PC-3 (cell line): ENCODE results near the gene HOXB9. TPM values are rescaled to one million over a fixed set of nuclear protein-coding genes. Genes with fewer than 3 reads are reported as not detected.

ENCODE experiments used
- ATAC-seq: fragments of 200-7000 bp; cut with Tn5 transposase; 2 replicates; pipeline ENCODE4 v1.9.1; 2020; ENCODE audit warnings: mild to moderate bottlenecking, moderate library complexity
- BruUV-seq: library from RNA; stranded (reverse); fragments of 400-500 nt; replicated peaks from 2 replicates; lab custom pipeline; 2021; lab: Mats Ljungman, UMichigan
- CTCF ChIA-PET: fragments of 300-600 bp; sonication (Branson Sonifier 250); formaldehyde crosslinking; loops from one replicate; lab custom pipeline; 2022; ENCODE audit warnings: antibody characterized with exemption; lab: Charles Lee
- POLR2A ChIA-PET: fragments of 300-600 bp; sonication (Branson Sonifier 250); formaldehyde crosslinking; loops from one replicate; lab custom pipeline; 2022; ENCODE audit warnings: antibody characterized with exemption; ENCODE audit not compliant: unreplicated experiment; lab: Charles Lee
- DNase-seq: peaks from one replicate; pipeline ENCODE4 v3.0.0-alpha.2; 2015
- H2AFZ ChIP-seq: fragments of 300-600 bp; sonication (generic); 2 replicates; pipeline ENCODE4 v1.6.0; 2016; ENCODE audit warnings: antibody characterized with exemption, low read length
- H3F3A ChIP-seq: fragments of 300-600 bp; sonication (generic); one replicate; pipeline ENCODE4 v1.6.0; 2017; ENCODE audit warnings: antibody characterized with exemption, low read length, control low read depth, mild to moderate bottlenecking; ENCODE audit not compliant: unreplicated experiment
- H3K27ac ChIP-seq: fragments of 300-600 bp; sonication (generic); 2 replicates; pipeline ENCODE4 v1.5.1; 2016; ENCODE audit warnings: mild to moderate bottlenecking, low read length
- H3K27me3 ChIP-seq: fragments of 300-600 bp; sonication (generic); 2 replicates; pipeline ENCODE4 v1.6.1; 2016; ENCODE audit warnings: low read length, mixed read lengths
- H3K36me3 ChIP-seq: fragments of 300-600 bp; sonication (generic); 2 replicates; pipeline ENCODE4 v1.6.1; 2016; ENCODE audit warnings: low read depth, mixed run types, low read length, mixed read lengths
- H3K4me1 ChIP-seq: fragments of 300-600 bp; sonication (generic); 2 replicates; pipeline ENCODE4 v1.5.1; 2016; ENCODE audit warnings: low read length; ENCODE audit not compliant: insufficient read depth
- H3K4me2 ChIP-seq: fragments of 300-600 bp; sonication (generic); 2 replicates; pipeline ENCODE4 v1.6.0; 2016; ENCODE audit warnings: low read length
- H3K4me3 ChIP-seq: fragments of 300-600 bp; sonication (generic); 2 replicates; pipeline ENCODE4 v1.5.1; 2016; ENCODE audit warnings: mild to moderate bottlenecking, low read length, mixed read lengths
- H3K79me2 ChIP-seq: fragments of 300-600 bp; sonication (generic); 2 replicates; pipeline ENCODE4 v1.6.1; 2017; ENCODE audit warnings: low read length, mixed read lengths
- H3K9ac ChIP-seq: fragments of 300-600 bp; sonication (generic); 2 replicates; pipeline ENCODE4 v1.6.0; 2016; ENCODE audit warnings: mild to moderate bottlenecking, low read length
- H3K9me2 ChIP-seq: fragments of 300-600 bp; sonication (generic); replicated peaks from 2 replicates; pipeline ENCODE4 v1.6.1; 2016; ENCODE audit warnings: mixed run types, low read length, mixed read lengths
- H3K9me3 ChIP-seq: fragments of 300-600 bp; sonication (generic); 2 replicates; pipeline ENCODE4 v1.6.1; 2016; ENCODE audit warnings: low read length, mixed read lengths
- H4K20me1 ChIP-seq: fragments of 300-600 bp; sonication (generic); 2 replicates; pipeline ENCODE4 v1.6.1; 2016; ENCODE audit warnings: low read length, mixed read lengths
- EZH2 ChIP-seq: fragments of 300-600 bp; sonication (generic); IDR thresholded peaks from one replicate; pipeline ENCODE4 v1.6.1; 2017; ENCODE audit warnings: antibody characterized with exemption, mild to moderate bottlenecking, low read length; ENCODE audit not compliant: unreplicated experiment
- EZH2phosphoT487 ChIP-seq: fragments of 300-600 bp; sonication (generic); IDR thresholded peaks from 2 replicates; pipeline ENCODE4 v1.6.1; 2018; ENCODE audit warnings: mild to moderate bottlenecking, antibody characterized with exemption, low read length, borderline replicate concordance
- intact Hi-C: fragments of 100-400 bp; cut with micrococcal nuclease; formaldehyde crosslinking; loops from 2 replicates; pipeline ENCODE4 v1.9.0; 2023
- total RNA-seq: library from RNA; depleted of rRNA; stranded (reverse); fragments of >200 nt; gene quantifications from 2 replicates; pipeline ENCODE4 v1.2.3, GENCODE V29; 2014
- TF ChIP-seq, protein P1 (sequence below): fragments of 300-600 bp; sonication (generic); conservative IDR thresholded peaks from 2 replicates; pipeline ENCODE4 v1.5.1; 2017; ENCODE audit warnings: antibody characterized with exemption, low read depth, mild to moderate bottlenecking, low read length

The HOXB9 gene
- total RNA-seq, 1 experiment from 2014 or later = 7.0 TPM

DNA sequence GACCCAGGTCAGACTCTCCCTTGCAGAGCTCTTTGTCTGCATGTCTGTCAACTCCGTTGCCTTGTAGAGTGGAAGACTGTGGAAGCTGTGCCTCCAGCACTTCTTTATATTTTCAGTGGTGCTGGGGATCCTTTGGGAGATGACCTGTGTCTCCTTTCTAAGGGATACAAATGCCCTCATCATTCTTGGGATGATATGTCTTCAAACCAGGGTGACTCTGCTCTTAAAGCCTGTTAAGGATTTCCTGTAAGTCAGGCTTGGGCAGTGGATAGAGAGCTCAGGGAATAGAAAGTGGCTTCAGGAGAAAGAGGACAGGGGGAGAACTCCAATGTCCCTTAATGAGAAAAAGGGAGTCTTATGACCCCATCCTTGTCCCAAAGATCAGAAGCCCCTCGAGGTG, 37.6 kb downstream of the HOXB9 start:
- ChIA-PET CTCF (interaction anchor here (1.6 kb wide), 1 partner anchor 255 kb away, joined by 3 read pairs; no protein-coding TSS in a partner anchor), POLR2A (no interaction called here)
- intact Hi-C loops = no loop called here
- H3K9me2 ChIP-seq = no peaks in the 10 kb centered on the region
- H3K79me2 ChIP-seq = 0 out of 2 replicates have a peak, but pooled peaks cover 6% of the 10 kb centered on the region
- TF ChIP-seq, protein P1, sequence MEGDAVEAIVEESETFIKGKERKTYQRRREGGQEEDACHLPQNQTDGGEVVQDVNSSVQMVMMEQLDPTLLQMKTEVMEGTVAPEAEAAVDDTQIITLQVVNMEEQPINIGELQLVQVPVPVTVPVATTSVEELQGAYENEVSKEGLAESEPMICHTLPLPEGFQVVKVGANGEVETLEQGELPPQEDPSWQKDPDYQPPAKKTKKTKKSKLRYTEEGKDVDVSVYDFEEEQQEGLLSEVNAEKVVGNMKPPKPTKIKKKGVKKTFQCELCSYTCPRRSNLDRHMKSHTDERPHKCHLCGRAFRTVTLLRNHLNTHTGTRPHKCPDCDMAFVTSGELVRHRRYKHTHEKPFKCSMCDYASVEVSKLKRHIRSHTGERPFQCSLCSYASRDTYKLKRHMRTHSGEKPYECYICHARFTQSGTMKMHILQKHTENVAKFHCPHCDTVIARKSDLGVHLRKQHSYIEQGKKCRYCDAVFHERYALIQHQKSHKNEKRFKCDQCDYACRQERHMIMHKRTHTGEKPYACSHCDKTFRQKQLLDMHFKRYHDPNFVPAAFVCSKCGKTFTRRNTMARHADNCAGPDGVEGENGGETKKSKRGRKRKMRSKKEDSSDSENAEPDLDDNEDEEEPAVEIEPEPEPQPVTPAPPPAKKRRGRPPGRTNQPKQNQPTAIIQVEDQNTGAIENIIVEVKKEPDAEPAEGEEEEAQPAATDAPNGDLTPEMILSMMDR = no peak
- no peak for TF ChIP-seq EZH2phosphoT487
- TF ChIP-seq EZH2 = no peak
- ATAC-seq (no peak), DNase-seq (no peak)
- no peaks in the 10 kb centered on the region for H4K20me1 ChIP-seq
- H2AFZ ChIP-seq = no peak overlapping the region
- no peak overlapping the region for H3K4me3 ChIP-seq
- no peaks in the 10 kb centered on the region for H3K9me3 ChIP-seq
- no peak overlapping the region for H3K9ac ChIP-seq
- H3K27me3 ChIP-seq = no peaks in the 10 kb centered on the region
- H3K36me3 ChIP-seq = no peaks in the 10 kb centered on the region
- no peaks in the 10 kb centered on the region for H3F3A ChIP-seq
- no peak overlapping the region for H3K4me2 ChIP-seq
- peaks cover 22% of the 10 kb centered on the region for H3K4me1 ChIP-seq
- H3K27ac ChIP-seq = no peak overlapping the region
- no TSS peak for BruUV-seq

DNA sequence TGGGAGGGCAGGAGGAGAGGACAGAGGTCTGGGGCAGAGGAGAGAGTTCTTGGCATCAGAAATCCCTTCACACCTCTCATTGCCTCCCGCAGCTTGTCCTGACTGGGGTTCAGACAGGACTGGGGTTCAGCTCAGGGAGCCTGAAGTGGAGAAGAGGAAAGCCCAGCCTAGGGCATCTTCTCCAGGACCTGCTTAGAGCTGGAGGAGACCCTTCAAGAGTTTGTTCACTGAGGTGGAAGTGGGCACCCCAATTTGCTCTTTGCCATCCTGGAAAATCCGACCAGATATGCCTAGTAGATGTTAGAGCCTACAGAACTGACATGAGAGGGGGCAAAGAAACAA, 38.1 kb downstream of the HOXB9 start:
- no peak for ATAC-seq
- Histone ChIP-seq H2AFZ (no peak overlapping the region), H3K27me3 (no peaks in the 10 kb centered on the region), H3K9me3 (no peaks in the 10 kb centered on the region), H3K4me3 (no peak overlapping the region), H3K36me3 (no peaks in the 10 kb centered on the region), H3K9ac (no peak overlapping the region), H3K79me2 (0 out of 2 replicates have a peak, but pooled peaks cover 6% of the 10 kb centered on the region), H3F3A (no peaks in the 10 kb centered on the region), H3K4me1 (peaks cover 22% of the 10 kb centered on the region), H3K27ac (no peak overlapping the region), H3K4me2 (no peak overlapping the region), H4K20me1 (no peaks in the 10 kb centered on the region), H3K9me2 (no peaks in the 10 kb centered on the region)
- DNase-seq = no peak
- no TSS peak for BruUV-seq
- POLR2A ChIA-PET = interaction anchor here (0.5 to 1.1 kb wide), 2 partner anchors 116 to 323 kb away, joined by 3 to 5 read pairs; no protein-coding TSS in a partner anchor
- CTCF ChIA-PET = interaction anchor here (1.0 to 1.6 kb wide), 3 partner anchors 131 to 254 kb away, joined by 3 read pairs; no protein-coding TSS in a partner anchor
- TF ChIP-seq EZH2phosphoT487 = no peak
- TF ChIP-seq EZH2 = no peak
- TF ChIP-seq, protein P1 = no peak
- intact Hi-C loops = no loop called here

DNA sequence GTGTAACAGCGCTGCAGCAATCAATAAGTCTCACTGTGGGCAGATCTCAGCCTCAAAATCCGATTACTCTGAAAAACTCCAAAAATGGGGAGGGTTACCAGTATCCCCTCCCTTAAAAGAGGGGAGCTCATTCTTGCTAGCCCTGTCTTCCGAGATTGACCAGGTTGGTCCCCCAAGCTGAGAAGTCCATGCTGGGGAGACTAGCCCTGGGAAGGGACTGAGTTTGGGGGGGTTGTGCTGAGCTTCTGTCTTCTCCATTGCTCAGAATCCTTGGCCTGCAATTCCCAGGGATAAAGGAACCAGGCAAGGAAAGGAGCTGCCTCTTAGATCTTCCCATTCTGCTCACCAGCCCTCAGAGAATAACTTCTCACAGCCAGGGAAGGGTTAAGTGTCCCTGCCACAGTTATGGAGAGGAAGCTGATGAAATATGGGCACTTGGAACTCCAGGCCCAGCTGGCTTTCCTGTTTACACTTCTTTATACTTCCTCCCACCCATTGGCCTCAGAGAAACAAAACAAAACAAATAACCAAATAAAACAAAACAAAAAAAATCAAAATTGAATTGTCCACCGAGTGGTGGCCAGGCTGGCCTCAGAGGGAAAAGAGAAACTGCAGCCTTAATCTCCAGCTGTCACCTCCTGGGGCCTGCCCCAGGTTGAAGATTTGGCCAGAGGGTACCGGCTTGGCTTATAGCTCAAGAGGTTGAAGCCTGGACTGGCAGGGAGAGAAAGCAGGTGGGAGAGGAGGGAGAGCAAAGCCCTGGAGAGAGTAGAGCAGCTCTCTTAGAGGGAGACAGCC, 38.7 kb downstream of the HOXB9 start:
- Histone ChIP-seq H3K4me1 (peaks cover 22% of the 10 kb centered on the region), H3F3A (no peaks in the 10 kb centered on the region), H4K20me1 (no peaks in the 10 kb centered on the region), H3K27ac (no peak overlapping the region), H2AFZ (no peak overlapping the region), H3K36me3 (no peaks in the 10 kb centered on the region), H3K9me3 (no peaks in the 10 kb centered on the region), H3K27me3 (no peaks in the 10 kb centered on the region), H3K4me2 (no peak overlapping the region), H3K9me2 (no peaks in the 10 kb centered on the region), H3K9ac (no peak overlapping the region), H3K79me2 (0 out of 2 replicates have a peak, but pooled peaks cover 6% of the 10 kb centered on the region), H3K4me3 (no peak overlapping the region)
- DNase-seq (no peak), ATAC-seq (no peak)
- no TSS peak for BruUV-seq
- TF ChIP-seq, protein P1 = no peak
- TF ChIP-seq EZH2phosphoT487 = no peak
- no peak for TF ChIP-seq EZH2
- ChIA-PET POLR2A (interaction anchor here (0.5 to 1.1 kb wide), 3 partner anchors 115 to 322 kb away, joined by 3 to 5 read pairs (median 3); no protein-coding TSS in a partner anchor), CTCF (interaction anchor here (0.6 to 1.6 kb wide), 4 partner anchors 131 to 254 kb away, joined by 3 read pairs; no protein-coding TSS in a partner anchor)
- intact Hi-C loops = no loop called here
